Measurements from ENCODE around the gene WBP4.

DNA sequence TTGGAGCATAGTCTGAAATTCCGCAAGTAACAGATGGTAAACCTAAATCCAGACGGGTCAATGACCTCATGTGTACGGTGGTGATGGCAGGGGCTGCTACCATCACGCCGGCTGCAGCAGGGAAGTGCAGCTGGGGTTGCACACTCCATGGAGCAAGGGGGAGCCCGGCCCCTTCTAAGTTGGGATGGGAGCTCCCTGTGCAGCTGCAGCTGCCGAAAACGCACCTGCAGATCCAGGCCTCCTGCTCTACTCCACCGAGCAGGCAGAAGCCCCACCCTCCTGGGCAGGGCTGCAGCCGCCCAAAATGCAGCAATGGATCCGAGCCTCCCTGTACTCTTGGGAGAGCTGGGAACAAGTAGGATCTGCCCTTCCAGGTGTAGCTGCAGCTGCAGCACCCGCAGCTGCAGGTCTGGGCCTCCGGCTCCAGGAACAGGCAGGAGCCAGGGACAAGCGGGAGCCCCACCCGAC lies 45.8 kb downstream of the WBP4 start:
- TF ChIP-seq, protein P1, sequence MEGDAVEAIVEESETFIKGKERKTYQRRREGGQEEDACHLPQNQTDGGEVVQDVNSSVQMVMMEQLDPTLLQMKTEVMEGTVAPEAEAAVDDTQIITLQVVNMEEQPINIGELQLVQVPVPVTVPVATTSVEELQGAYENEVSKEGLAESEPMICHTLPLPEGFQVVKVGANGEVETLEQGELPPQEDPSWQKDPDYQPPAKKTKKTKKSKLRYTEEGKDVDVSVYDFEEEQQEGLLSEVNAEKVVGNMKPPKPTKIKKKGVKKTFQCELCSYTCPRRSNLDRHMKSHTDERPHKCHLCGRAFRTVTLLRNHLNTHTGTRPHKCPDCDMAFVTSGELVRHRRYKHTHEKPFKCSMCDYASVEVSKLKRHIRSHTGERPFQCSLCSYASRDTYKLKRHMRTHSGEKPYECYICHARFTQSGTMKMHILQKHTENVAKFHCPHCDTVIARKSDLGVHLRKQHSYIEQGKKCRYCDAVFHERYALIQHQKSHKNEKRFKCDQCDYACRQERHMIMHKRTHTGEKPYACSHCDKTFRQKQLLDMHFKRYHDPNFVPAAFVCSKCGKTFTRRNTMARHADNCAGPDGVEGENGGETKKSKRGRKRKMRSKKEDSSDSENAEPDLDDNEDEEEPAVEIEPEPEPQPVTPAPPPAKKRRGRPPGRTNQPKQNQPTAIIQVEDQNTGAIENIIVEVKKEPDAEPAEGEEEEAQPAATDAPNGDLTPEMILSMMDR (IDR thresholded peaks at IDR 0.05): no peak
- TF ChIP-seq POLR2A (IDR thresholded peaks at IDR 0.05): no peak

All from right lobe of liver (tissue), 4 donors.